Activated CD4-positive, CD25-positive, alpha-beta regulatory T cell treated with anti-CD3 and anti-CD28 coated beads, Interleukin-2, amount 50 U/mL, for 16 hours (primary cell): Measurements from ENCODE around the gene CREB3L4.
"Not testable (repeated sequence)": the region's sequence is repeated elsewhere in the genome, so short reads cannot be mapped to it uniquely, and the experiment has no call there.

Experiments used
- DNase-seq: peaks from one replicate; pipeline ENCODE4 v3.0.0-alpha.2; 2020; ENCODE audit warnings: low read depth, low spot score

CREB3L4 gene

GRCh38 chr1:153985941-153986761, 18.4 kb downstream of the CREB3L4 start, which contains the start of gene RAB13:
TSS of gene RAB13 (minus strand) at chr1:153986339. CDS start at chr1:153986236, 103 bp downstream.
- no peak for DNase-seq

GRCh38 chr1:153987621-153988020, 19.9 kb downstream of the CREB3L4 start:
- no peak for DNase-seq

- DNase-seq, result peak; percentile 85
Measured at GRCh38 chr1:153990468-153991150, 22.9 kb downstream of the CREB3L4 start, which contains the start of gene RPS27. TSS of gene RPS27 (plus strand) at chr1:153990762. CDS start at chr1:153990797, 35 bp downstream.

GRCh38 chr1:153991151-153991630, 23.5 kb downstream of the CREB3L4 start:
- no peak for DNase-seq

GRCh38 chr1:153991806-153992205, 24.1 kb downstream of the CREB3L4 start:
- DNase-seq, result no peak

GRCh38 chr1:153995202-153995601, 27.5 kb downstream of the CREB3L4 start:
- DNase-seq, result no peak

GRCh38 chr1:153995640-153996039, 27.9 kb downstream of the CREB3L4 start:
- DNase-seq, result no peak

GRCh38 chr1:153996882-153997281, 29.2 kb downstream of the CREB3L4 start:
- DNase-seq, result not testable (repeated sequence)

- no peak for DNase-seq
Measured at GRCh38 chr1:154000420-154000819, 32.7 kb downstream of the CREB3L4 start.

- no peak for DNase-seq
Measured at GRCh38 chr1:154006136-154006535, 38.4 kb downstream of the CREB3L4 start.

GRCh38 chr1:154012129-154012528, 44.4 kb downstream of the CREB3L4 start:
- DNase-seq, result no peak

GRCh38 chr1:154012543-154012942, 44.8 kb downstream of the CREB3L4 start:
- not testable (repeated sequence) for DNase-seq

- no peak for DNase-seq
Measured at GRCh38 chr1:154014154-154014907, 46.6 kb downstream of the CREB3L4 start.

GRCh38 chr1:154019269-154019668, 51.6 kb downstream of the CREB3L4 start:
- no peak for DNase-seq

- no peak for DNase-seq
Measured at GRCh38 chr1:154019940-154020339, 52.2 kb downstream of the CREB3L4 start.
